Activated T-cell treated with anti-CD3 and anti-CD28 coated beads, Interleukin-2, amount 50 U/mL, for 4 hours (primary cell): ENCODE measurements around the gene ATF7IP. TPM values are rescaled to one million over a fixed set of nuclear protein-coding genes. Genes with fewer than 3 reads are reported as not detected.

Experiments
- ATAC-seq, 2 donors: fragments of 200-7000 bp; cut with Tn5 transposase; one replicate each; pipeline ENCODE4 v1.10.0; 2021
- DNase-seq: peaks from one replicate; pipeline ENCODE4 v3.0.0-alpha.2; 2020
- H3K27me3 Mint-ChIP-seq: one replicate; pipeline ENCODE4 v1.8.0; 2021; ENCODE audit warnings: low read depth, mixed read lengths
- H3K36me3 Mint-ChIP-seq: one replicate; pipeline ENCODE4 v1.8.0; 2022; ENCODE audit warnings: mixed read lengths; ENCODE audit not compliant: insufficient read depth
- H3K4me1 Mint-ChIP-seq: one replicate; pipeline ENCODE4 v1.8.0; 2021; ENCODE audit warnings: low read depth, mixed read lengths
- H3K4me3 Mint-ChIP-seq: one replicate; pipeline ENCODE4 v1.8.0; 2021; ENCODE audit warnings: mild to moderate bottlenecking, moderate library complexity, mixed read lengths
- H3K9me3 Mint-ChIP-seq: one replicate; pipeline ENCODE4 v1.8.0; 2021; ENCODE audit warnings: mixed read lengths
- total RNA-seq, 3 donors: library from RNA; stranded (reverse); gene quantifications; one replicate each; pipeline ENCODE4 v1.2.1, GENCODE V29; 2021

Gene ATF7IP
- total RNA-seq, 3 donors from 2014 or later = 33.5 to 54.6 (median 39.4) TPM

GRCh38 chr12:14416658-14417057, 51.2 kb downstream of the ATF7IP start:
- DNase-seq (peak; percentile 8), ATAC-seq (peak; percentile 76 to 79)
- Mint-ChIP-seq H3K27me3 (no peaks in the 10 kb centered on the region), H3K4me3 (peak overlapping the region; percentile 27), H3K4me1 (peaks cover 69% of the 10 kb centered on the region), H3K36me3 (peaks cover 15% of the 10 kb centered on the region), H3K9me3 (no peaks in the 10 kb centered on the region)

- Mint-ChIP-seq H3K4me3 (peak overlapping the region; percentile 68), H3K4me1 (peaks cover 68% of the 10 kb centered on the region), H3K36me3 (peaks cover 23% of the 10 kb centered on the region), H3K27me3 (no peaks in the 10 kb centered on the region), H3K9me3 (peaks cover 6% of the 10 kb centered on the region)
- ATAC-seq = peak; percentile 78 to 81
- DNase-seq = peak; percentile 55
These were observed 52.2 kb downstream of the ATF7IP start for GRCh38 chr12:14417715-14418114.

- Mint-ChIP-seq H3K36me3 (peaks cover 26% of the 10 kb centered on the region), H3K27me3 (no peaks in the 10 kb centered on the region), H3K4me1 (peaks cover 68% of the 10 kb centered on the region), H3K4me3 (peak overlapping the region; percentile 26), H3K9me3 (peaks cover 6% of the 10 kb centered on the region)
- ATAC-seq (peak; percentile 29 to 51), DNase-seq (no peak)
These were observed 53.0 kb downstream of the ATF7IP start for GRCh38 chr12:14418451-14418890.

GRCh38 chr12:14422516-14423230, 57.2 kb downstream of the ATF7IP start:
- ATAC-seq (no peak), DNase-seq (no peak)
- Mint-ChIP-seq H3K36me3 (peaks cover 49% of the 10 kb centered on the region), H3K27me3 (no peaks in the 10 kb centered on the region), H3K4me3 (no peak overlapping the region), H3K9me3 (peaks cover 6% of the 10 kb centered on the region), H3K4me1 (peaks cover 68% of the 10 kb centered on the region)

GRCh38 chr12:14424545-14424944, 59.1 kb downstream of the ATF7IP start:
- H3K9me3 Mint-ChIP-seq = peaks cover 7% of the 10 kb centered on the region
- peaks cover 78% of the 10 kb centered on the region for H3K4me1 Mint-ChIP-seq
- no peaks in the 10 kb centered on the region for H3K27me3 Mint-ChIP-seq
- no peak for DNase-seq
- H3K36me3 Mint-ChIP-seq = peaks cover 64% of the 10 kb centered on the region
- ATAC-seq = no peak
- no peak overlapping the region for H3K4me3 Mint-ChIP-seq

- Mint-ChIP-seq H3K9me3 (peaks cover 14% of the 10 kb centered on the region), H3K27me3 (no peaks in the 10 kb centered on the region), H3K36me3 (peaks cover 61% of the 10 kb centered on the region), H3K4me3 (no peak overlapping the region), H3K4me1 (peaks cover 79% of the 10 kb centered on the region)
- ATAC-seq (no peak), DNase-seq (no peak)
These were observed 61.3 kb downstream of the ATF7IP start for GRCh38 chr12:14426792-14427191.

GRCh38 chr12:14427929-14428328, 62.4 kb downstream of the ATF7IP start:
- Mint-ChIP-seq H3K36me3 (peaks cover 57% of the 10 kb centered on the region), H3K27me3 (no peaks in the 10 kb centered on the region), H3K9me3 (peaks cover 8% of the 10 kb centered on the region), H3K4me3 (no peak overlapping the region), H3K4me1 (peaks cover 76% of the 10 kb centered on the region)
- ATAC-seq = no peak
- DNase-seq = no peak

- peaks cover 65% of the 10 kb centered on the region for H3K4me1 Mint-ChIP-seq
- DNase-seq (no peak), ATAC-seq (no peak)
- no peak overlapping the region for H3K4me3 Mint-ChIP-seq
- H3K9me3 Mint-ChIP-seq = peaks cover 8% of the 10 kb centered on the region
- no peaks in the 10 kb centered on the region for H3K27me3 Mint-ChIP-seq
- peaks cover 46% of the 10 kb centered on the region for H3K36me3 Mint-ChIP-seq
These were observed 65.0 kb downstream of the ATF7IP start for GRCh38 chr12:14430394-14430986.

- H3K4me3 Mint-ChIP-seq = no peak overlapping the region
- H3K9me3 Mint-ChIP-seq = peaks cover 8% of the 10 kb centered on the region
- no peaks in the 10 kb centered on the region for H3K27me3 Mint-ChIP-seq
- no peak for DNase-seq
- peaks cover 50% of the 10 kb centered on the region for H3K36me3 Mint-ChIP-seq
- H3K4me1 Mint-ChIP-seq = peaks cover 56% of the 10 kb centered on the region
- ATAC-seq = no peak
These were observed 66.5 kb downstream of the ATF7IP start for GRCh38 chr12:14431975-14432374.

- Mint-ChIP-seq H3K27me3 (no peaks in the 10 kb centered on the region), H3K9me3 (no peaks in the 10 kb centered on the region), H3K36me3 (peaks cover 41% of the 10 kb centered on the region), H3K4me1 (peaks cover 28% of the 10 kb centered on the region), H3K4me3 (no peak overlapping the region)
- no peak for DNase-seq
- ATAC-seq = no peak
These were observed 70.1 kb downstream of the ATF7IP start for GRCh38 chr12:14435627-14436026.

- DNase-seq (no peak), ATAC-seq (no peak)
- Mint-ChIP-seq H3K27me3 (no peaks in the 10 kb centered on the region), H3K4me3 (no peak overlapping the region), H3K36me3 (peaks cover 52% of the 10 kb centered on the region), H3K9me3 (no peaks in the 10 kb centered on the region), H3K4me1 (peaks cover 25% of the 10 kb centered on the region)
These were observed 76.9 kb downstream of the ATF7IP start for GRCh38 chr12:14442221-14442881.

- peaks cover 58% of the 10 kb centered on the region for H3K36me3 Mint-ChIP-seq
- ATAC-seq = no peak
- H3K9me3 Mint-ChIP-seq = no peaks in the 10 kb centered on the region
- peaks cover 36% of the 10 kb centered on the region for H3K4me1 Mint-ChIP-seq
- no peak for DNase-seq
- no peak overlapping the region for H3K4me3 Mint-ChIP-seq
- H3K27me3 Mint-ChIP-seq = no peaks in the 10 kb centered on the region
These were observed 78.0 kb downstream of the ATF7IP start for GRCh38 chr12:14443531-14443930.

- no peak overlapping the region for H3K4me3 Mint-ChIP-seq
These were observed 85.0 kb downstream of the ATF7IP start for GRCh38 chr12:14450479-14450878.

GRCh38 chr12:14452336-14452735, 86.9 kb downstream of the ATF7IP start:
- H3K4me3 Mint-ChIP-seq = peak overlapping the region; percentile 7
- no peak for DNase-seq
- no peaks in the 10 kb centered on the region for H3K27me3 Mint-ChIP-seq
- H3K36me3 Mint-ChIP-seq = peaks cover 72% of the 10 kb centered on the region
- no peak for ATAC-seq
- peaks cover 9% of the 10 kb centered on the region for H3K9me3 Mint-ChIP-seq
- H3K4me1 Mint-ChIP-seq = peaks cover 66% of the 10 kb centered on the region

More at GRCh38 chr12:14450479-14450878, 85.0 kb downstream of the ATF7IP start:
- DNase-seq = no peak
- H3K36me3 Mint-ChIP-seq = peaks cover 77% of the 10 kb centered on the region
- H3K9me3 Mint-ChIP-seq = peaks cover 9% of the 10 kb centered on the region
- H3K4me1 Mint-ChIP-seq = peaks cover 65% of the 10 kb centered on the region
- no peak for ATAC-seq
- H3K27me3 Mint-ChIP-seq = no peaks in the 10 kb centered on the region
